Measurements from ENCODE around the gene PSMD12.

Gene PSMD12

GRCh38 chr17:67372751-67373150 is 6.4 kb upstream of the PSMD12 start:
- no peak overlapping the region for H3K4me3 Mint-ChIP-seq
- H3K4me1 Mint-ChIP-seq = peaks cover 26% of the 10 kb centered on the region
- H3K27ac Mint-ChIP-seq = no peak overlapping the region
- H3K36me3 Mint-ChIP-seq (ENCODE audit: low read depth) = no peaks in the 10 kb centered on the region
- no peaks in the 10 kb centered on the region for H3K9me3 Mint-ChIP-seq
- TF ChIP-seq CTCF (IDR thresholded peaks at IDR 0.05) = no peak
- no peaks in the 10 kb centered on the region for H3K27me3 Mint-ChIP-seq (ENCODE audit: low read depth, poor library complexity)
- DNase-seq = no peak

- no peak for DNase-seq
- TF ChIP-seq CTCF (IDR thresholded peaks at IDR 0.05) = no peak
- H3K27me3 Mint-ChIP-seq (ENCODE audit: low read depth, poor library complexity) = no peaks in the 10 kb centered on the region
- H3K27ac Mint-ChIP-seq = no peak overlapping the region
- H3K36me3 Mint-ChIP-seq (ENCODE audit: low read depth) = no peaks in the 10 kb centered on the region
- peaks cover 23% of the 10 kb centered on the region for H3K4me1 Mint-ChIP-seq
- no peaks in the 10 kb centered on the region for H3K9me3 Mint-ChIP-seq
- H3K4me3 Mint-ChIP-seq = no peak overlapping the region
These were observed 3.3 kb upstream of the PSMD12 start for GRCh38 chr17:67369676-67370075.

GRCh38 chr17:67365738-67366192 is 612 bp downstream of the PSMD12 start:
- H3K9me3 Mint-ChIP-seq = no peaks in the 10 kb centered on the region
- TF ChIP-seq CTCF (IDR thresholded peaks at IDR 0.05) = no peak
- peak overlapping the region; percentile 60 for H3K27ac Mint-ChIP-seq
- peaks cover 20% of the 10 kb centered on the region for H3K36me3 Mint-ChIP-seq (ENCODE audit: low read depth)
- H3K4me3 Mint-ChIP-seq = peak overlapping the region; percentile 93
- H3K27me3 Mint-ChIP-seq (ENCODE audit: low read depth, poor library complexity) = no peaks in the 10 kb centered on the region
- H3K4me1 Mint-ChIP-seq = peaks cover 30% of the 10 kb centered on the region
- no peak for DNase-seq

GRCh38 chr17:67364847-67365737 is 1.3 kb downstream of the PSMD12 start:
- peak overlapping the region; percentile 93 for H3K4me3 Mint-ChIP-seq
- no peaks in the 10 kb centered on the region for H3K9me3 Mint-ChIP-seq
- no peak for TF ChIP-seq CTCF (IDR thresholded peaks at IDR 0.05)
- peaks cover 30% of the 10 kb centered on the region for H3K4me1 Mint-ChIP-seq
- peak overlapping the region; percentile 60 for H3K27ac Mint-ChIP-seq
- peaks cover 25% of the 10 kb centered on the region for H3K36me3 Mint-ChIP-seq (ENCODE audit: low read depth)
- H3K27me3 Mint-ChIP-seq (ENCODE audit: low read depth, poor library complexity) = no peaks in the 10 kb centered on the region
- DNase-seq = no peak

- Mint-ChIP-seq H3K4me3 (no peak overlapping the region), H3K27me3 (ENCODE audit: low read depth, poor library complexity) (no peaks in the 10 kb centered on the region), H3K36me3 (ENCODE audit: low read depth) (peaks cover 36% of the 10 kb centered on the region), H3K9me3 (no peaks in the 10 kb centered on the region), H3K27ac (no peak overlapping the region), H3K4me1 (peaks cover 30% of the 10 kb centered on the region)
- DNase-seq = no peak
- TF ChIP-seq CTCF (IDR thresholded peaks at IDR 0.05) = no peak
These were observed 4.2 kb downstream of the PSMD12 start for GRCh38 chr17:67362173-67362572.

GRCh38 chr17:67360880-67361279 is 5.5 kb downstream of the PSMD12 start:
- no peaks in the 10 kb centered on the region for H3K27me3 Mint-ChIP-seq (ENCODE audit: low read depth, poor library complexity)
- H3K36me3 Mint-ChIP-seq (ENCODE audit: low read depth) = peaks cover 46% of the 10 kb centered on the region
- no peak for DNase-seq
- peaks cover 24% of the 10 kb centered on the region for H3K4me1 Mint-ChIP-seq
- TF ChIP-seq CTCF (IDR thresholded peaks at IDR 0.05) = no peak
- no peaks in the 10 kb centered on the region for H3K9me3 Mint-ChIP-seq
- H3K4me3 Mint-ChIP-seq = no peak overlapping the region
- no peak overlapping the region for H3K27ac Mint-ChIP-seq

All from nephron progenitor cell (in vitro differentiated cells).